Liver (tissue), 9 donors: Measurements from ENCODE around the gene SLX4IP. TPM values are rescaled to one million over a fixed set of nuclear protein-coding genes. Genes with fewer than 3 reads are reported as not detected.

Experiments used
- DNase-seq: peaks from one replicate; pipeline ENCODE4 v3.0.0-alpha.2; 2017; ENCODE audit warnings: low spot score
- H3K27ac ChIP-seq, 2 donors: one replicate each; pipeline ENCODE4 v1.7.0; 2013; ENCODE audit warnings: inconsistent platforms in 2 of 2, low read length in 2 of 2, control low read depth in 1 of 2, low read depth in 1 of 2, mild to moderate bottlenecking in 1 of 2
- H3K27me3 ChIP-seq, 4 donors: one replicate each; pipeline versions ENCODE4 v1.6.1 to v1.7.0; 2013; ENCODE audit warnings: low read length in 3 of 4, inconsistent platforms in 1 of 4, mild to moderate bottlenecking in 1 of 4, moderate library complexity in 1 of 4; ENCODE audit not compliant: control insufficient read depth in 4 of 4, insufficient read depth in 4 of 4
- H3K36me3 ChIP-seq, 4 donors: one replicate each; pipeline versions ENCODE4 v1.6.1 to v1.7.0; 2013; ENCODE audit warnings: low read length in 3 of 4, mild to moderate bottlenecking in 3 of 4, low read depth in 1 of 4, moderate library complexity in 1 of 4; ENCODE audit not compliant: control insufficient read depth in 4 of 4, insufficient read depth in 3 of 4
- H3K4me1 ChIP-seq, 4 donors: one replicate each; pipeline versions ENCODE4 v1.6.1 to v1.7.0; 2013; ENCODE audit warnings: low read length in 3 of 4, mild to moderate bottlenecking in 3 of 4, moderate library complexity in 1 of 4; ENCODE audit not compliant: control insufficient read depth in 4 of 4, insufficient read depth in 4 of 4
- H3K4me3 ChIP-seq, 3 donors: one replicate each; pipeline versions ENCODE4 v1.6.1 to v1.7.0; 2013; ENCODE audit warnings: low read length in 3 of 3, control low read depth in 1 of 3, low read depth in 1 of 3, mild to moderate bottlenecking in 1 of 3
- H3K9ac ChIP-seq, 2 donors: one replicate each; pipeline ENCODE4 v1.7.0; 2013; ENCODE audit warnings: low read length in 2 of 2, mild to moderate bottlenecking in 2 of 2, moderate library complexity in 2 of 2, control low read depth in 1 of 2, low read depth in 1 of 2
- H3K9me3 ChIP-seq, 4 donors: one replicate each; pipeline versions ENCODE4 v1.6.1 to v1.7.0; 2013; ENCODE audit warnings: low read length in 3 of 4; ENCODE audit not compliant: control insufficient read depth in 4 of 4
- ATF3 ChIP-seq: IDR thresholded peaks from 2 replicates; pipeline ENCODE4 v1.6.1; 2016; ENCODE audit warnings: antibody characterized with exemption
- CTCF ChIP-seq: fragments of 150-350 bp; IDR thresholded peaks from 2 replicates; pipeline ENCODE4 v1.5.1; 2017; ENCODE audit warnings: improper control_type of control experiment, low read depth, low read length; ENCODE audit not compliant: missing input control
- EGR1 ChIP-seq, 2 donors: IDR thresholded peaks; 2 replicates each; pipeline ENCODE4 v1.6.1; 2016 to 2018; ENCODE audit warnings: antibody characterized with exemption in 2 of 2, low read depth in 2 of 2
- FOXA1 ChIP-seq: IDR thresholded peaks from 2 replicates; pipeline ENCODE4 v1.6.1; 2016; ENCODE audit warnings: antibody characterized with exemption
- FOXA2 ChIP-seq: IDR thresholded peaks from 2 replicates; pipeline ENCODE4 v1.6.1; 2016; ENCODE audit warnings: antibody characterized with exemption
- GABPA ChIP-seq, 2 donors: IDR thresholded peaks in 1 of 2; conservative IDR thresholded peaks in 1 of 2; 2 replicates each; pipeline ENCODE4 v1.6.1; 2016; ENCODE audit warnings: antibody characterized with exemption in 2 of 2, mild to moderate bottlenecking in 1 of 2, moderate library complexity in 1 of 2
- HNF4A ChIP-seq, 2 donors: conservative IDR thresholded peaks; 2 replicates each; pipeline ENCODE4 v1.6.1; 2016; ENCODE audit warnings: antibody characterized with exemption in 2 of 2, mild to moderate bottlenecking in 2 of 2
- HNF4G ChIP-seq: IDR thresholded peaks from 2 replicates; pipeline ENCODE4 v1.6.1; 2016; ENCODE audit warnings: antibody characterized with exemption
- JUND ChIP-seq, 2 donors: IDR thresholded peaks; 2 replicates each; pipeline ENCODE4 v1.6.1; 2016; ENCODE audit warnings: antibody characterized with exemption in 2 of 2
- MAX ChIP-seq: IDR thresholded peaks from 2 replicates; pipeline ENCODE4 v1.6.1; 2016; ENCODE audit warnings: antibody characterized with exemption
- NR2F2 ChIP-seq: IDR thresholded peaks from 2 replicates; pipeline ENCODE4 v1.6.1; 2016; ENCODE audit warnings: antibody characterized with exemption
- RAD21 ChIP-seq, 2 donors: IDR thresholded peaks; 2 replicates each; pipeline ENCODE4 v1.6.1; 2016; ENCODE audit warnings: antibody characterized with exemption in 2 of 2, mild to moderate bottlenecking in 2 of 2
- REST ChIP-seq: IDR thresholded peaks from 2 replicates; pipeline ENCODE4 v1.6.1; 2016; ENCODE audit warnings: antibody characterized with exemption, mild to moderate bottlenecking
- RXRA ChIP-seq, 2 donors: IDR thresholded peaks; 2 replicates each; pipeline ENCODE4 v1.6.1; 2017 to 2018; ENCODE audit warnings: antibody characterized with exemption in 2 of 2, mild to moderate bottlenecking in 1 of 2
- SP1 ChIP-seq: IDR thresholded peaks from 2 replicates; pipeline ENCODE4 v1.6.1; 2018; ENCODE audit warnings: antibody characterized with exemption, mild to moderate bottlenecking
- TAF1 ChIP-seq: conservative IDR thresholded peaks from 2 replicates; pipeline ENCODE4 v1.6.1; 2016; ENCODE audit warnings: antibody characterized with exemption, mild to moderate bottlenecking
- YY1 ChIP-seq: IDR thresholded peaks from 2 replicates; pipeline ENCODE4 v1.6.1; 2016; ENCODE audit warnings: antibody characterized with exemption, mild to moderate bottlenecking
- ZBTB33 ChIP-seq: IDR thresholded peaks from 2 replicates; pipeline ENCODE4 v1.6.1; 2016; ENCODE audit warnings: antibody characterized with exemption
- WGBS: extraction: QIAGEN DNeasy Blood & Tissue Kit; methylation state at CpG from one replicate; pipeline ENCODE4 v1.1.7; 2013; 5-methylcytosine and 5-hydroxymethylcytosine counted together
- polyA plus RNA-seq, 2 donors: library from polyadenylated mRNA; stranded (reverse) in 1 of 2; unstranded in 1 of 2; fragments of 200-250 nt in 1 of 2; fragments of >200 nt in 1 of 2; fragmentation: Nextera tagmentation in 1 of 2; extraction: Ambion mirVana in 1 of 2; gene quantifications; one replicate each; pipeline versions ENCODE4 v1.2.1 to v1.2.3, GENCODE V29; 2013 to 2015
- total RNA-seq, 2 donors: library from RNA; depleted of rRNA; stranded (reverse); fragments of >200 nt; gene quantifications; one replicate each; pipeline ENCODE4 v1.2.3, GENCODE V29; 2014
- donor health status: healthy.
- donor health status: healthy.
- donor health status: healthy.
- donor health status: healthy.
- donor health status: healthy.

The SLX4IP gene
- total and polyA plus RNA-seq, 4 donors: 1.1 to 3.4 (median 2.7) TPM

GRCh38 chr20:10673842-10674683, 239.0 kb downstream of the SLX4IP start, which contains the start of gene JAG1:
Gene JAG1 (minus strand): TSS chr20:10673999. CDS start chr20:10673530, 469 bp downstream.
- DNase-seq: peak; percentile 84
- H3K9me3 ChIP-seq: no peaks in the 10 kb centered on the region
- H3K27ac ChIP-seq: peak within 1 kb of the TSS; percentile 90
- peak within 1 kb of the TSS; percentile 50 to 51 for H3K9ac ChIP-seq
- no peaks in the 10 kb centered on the region for H3K36me3 ChIP-seq
- no peaks in the 10 kb centered on the region for H3K27me3 ChIP-seq
- H3K4me3 ChIP-seq: peak within 1 kb of the TSS; percentile 80 to 94 (median 80)
- H3K4me1 ChIP-seq: peaks cover 3 to 29% (median 7%) of the 10 kb centered on the region in 4 donors
- WGBS: under 1% methylated on average over 84 of the region's 84 CpGs
- TF ChIP-seq MAX (no peak), REST (peak; percentile 55), RAD21 (IDR thresholded peaks at IDR 0.05) (peak in 1 of 2 donors; percentile 35), HNF4G (no peak), TAF1 (peak; percentile 73)

GRCh38 chr20:10674684-10675449, 239.8 kb downstream of the SLX4IP start:
- no peaks in the 10 kb centered on the region for H3K36me3 ChIP-seq
- WGBS: 4% methylated on average over 38 of the region's 38 CpGs
- peak overlapping the region; percentile 90 for H3K27ac ChIP-seq
- peak; percentile 75 for DNase-seq
- peak overlapping the region; percentile 33 to 94 (median 80) for H3K4me3 ChIP-seq
- H3K9ac ChIP-seq: peak overlapping the region; percentile 25 to 36
- H3K9me3 ChIP-seq: no peaks in the 10 kb centered on the region
- peaks cover 3 to 28% (median 7%) of the 10 kb centered on the region in 4 donors for H3K4me1 ChIP-seq
- no peaks in the 10 kb centered on the region for H3K27me3 ChIP-seq
- TF ChIP-seq HNF4G (peak; percentile 10), ZBTB33 (no peak), TAF1 (no peak), FOXA1 (no peak), ATF3 (no peak), MAX (no peak), GABPA (IDR thresholded peaks at IDR 0.05 in 1 of 2, conservative IDR thresholded peaks at IDR 0.05 in 1 of 2) (no peak), FOXA2 (no peak), CTCF (peak; percentile 87), RXRA (IDR thresholded peaks at IDR 0.05) (no peak), YY1 (peak; percentile 29), NR2F2 (no peak), EGR1 (IDR thresholded peaks at IDR 0.05; ENCODE audit: low read depth in 2 of 2) (no peak), SP1 (no peak), HNF4A (conservative IDR thresholded peaks at IDR 0.05) (no peak), RAD21 (IDR thresholded peaks at IDR 0.05) (peak; percentile 84 to 89), JUND (IDR thresholded peaks at IDR 0.05) (no peak)
